Nucleus accumbens (tissue), 56 donors: ENCODE data around the gene UBP1.

Experiments
- DNase-seq, 56 donors: peaks; one replicate each; lab custom pipeline; 2025; lab: John Stamatoyannopoulos, UW

The UBP1 gene

GRCh38 chr3:33392144-33392543 is 48.1 kb downstream of the UBP1 start:
- no peak for DNase-seq

- no peak for DNase-seq
These were observed 48.8 kb downstream of the UBP1 start for GRCh38 chr3:33391255-33391995.

GRCh38 chr3:33389908-33390307 is 50.3 kb downstream of the UBP1 start:
- no peak for DNase-seq

- no peak for DNase-seq
These were observed 51.7 kb downstream of the UBP1 start for GRCh38 chr3:33388374-33389100.

- no peak for DNase-seq
These were observed 53.6 kb downstream of the UBP1 start for GRCh38 chr3:33386631-33387030.

GRCh38 chr3:33385423-33385822 is 54.8 kb downstream of the UBP1 start:
- no peak for DNase-seq

GRCh38 chr3:33383951-33384350 is 56.3 kb downstream of the UBP1 start:
- DNase-seq = no peak

- DNase-seq = no peak
These were observed 59.6 kb downstream of the UBP1 start for GRCh38 chr3:33380653-33381052.

GRCh38 chr3:33377931-33378330 is 62.3 kb downstream of the UBP1 start:
- no peak for DNase-seq

- DNase-seq = no peak
These were observed 62.7 kb downstream of the UBP1 start for GRCh38 chr3:33377489-33377888.

GRCh38 chr3:33373082-33373437 is 67.1 kb downstream of the UBP1 start:
- no peak for DNase-seq

- DNase-seq = peak in 32 of 56 donors; percentile 7 to 68 (median 23)
These were observed 67.8 kb downstream of the UBP1 start for GRCh38 chr3:33372218-33373081.

GRCh38 chr3:33364531-33365128 is 75.6 kb downstream of the UBP1 start:
- DNase-seq = no peak

- DNase-seq = no peak
These were observed 76.1 kb downstream of the UBP1 start for GRCh38 chr3:33364060-33364459.

- DNase-seq = no peak
These were observed 76.9 kb downstream of the UBP1 start for GRCh38 chr3:33363113-33363800.

- DNase-seq = no peak
These were observed 79.9 kb downstream of the UBP1 start for GRCh38 chr3:33360136-33360825.

GRCh38 chr3:33358172-33358781 is 81.9 kb downstream of the UBP1 start:
- peak in 1 of 56 donors; percentile 2 for DNase-seq

- no peak for DNase-seq
These were observed 84.6 kb downstream of the UBP1 start for GRCh38 chr3:33355611-33356010.

GRCh38 chr3:33339758-33340157 is 100.4 kb downstream of the UBP1 start:
- no peak for DNase-seq
